ENCODE data around the gene GCH1.

DNA sequence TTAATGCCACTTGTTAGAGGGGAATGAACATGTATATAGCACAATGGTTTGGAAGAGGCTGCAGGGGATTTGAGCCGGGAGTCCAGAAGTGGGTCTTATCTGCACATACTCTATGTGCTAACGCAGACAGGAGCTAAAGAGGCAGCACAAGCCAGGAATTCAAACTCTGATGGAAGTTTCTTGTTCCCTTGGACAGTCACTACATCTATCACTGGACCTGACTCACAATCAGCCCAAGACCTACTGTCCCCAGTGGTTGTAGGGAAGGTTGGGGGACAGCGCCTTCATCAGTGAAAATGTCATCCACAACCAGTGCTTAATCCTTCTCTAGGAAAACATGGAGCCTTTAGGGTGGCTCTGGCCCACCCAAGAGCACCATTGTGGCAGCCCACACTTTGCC, 107.8 kb downstream of the GCH1 start:
- TF ChIP-seq CTCF (IDR thresholded peaks at IDR 0.05; ENCODE audit: insufficient read depth, low read depth, low read length) (no peak), EZH2 (IDR thresholded peaks at IDR 0.05; ENCODE audit: insufficient read depth, low read length) (no peak)
